Activated CD8-positive, alpha-beta T cell treated with anti-CD3 and anti-CD28 coated beads, Interleukin-2, amount 10 ng/mL, durations not matched to agents 7 days and 5 days (primary cell): Measurements from ENCODE around the gene TBC1D8B. TPM values are rescaled to one million over a fixed set of nuclear protein-coding genes. Genes with fewer than 3 reads are reported as not detected.

Experiments
- ATAC-seq: fragments of 150-1000 bp; cut with Tn5 transposase; one replicate; pipeline ENCODE4 v1.10.0; 2021; ENCODE audit warnings: moderate library complexity
- CTCF ChIA-PET: fragments of 350-600 bp; sonication (Branson Sonifier 250); formaldehyde crosslinking; loops from one replicate; lab custom pipeline; 2021; ENCODE audit warnings: antibody characterized with exemption; lab: Charles Lee
- POLR2A ChIA-PET: fragments of 350-600 bp; sonication (Branson Sonifier 250); formaldehyde crosslinking; loops from one replicate; lab custom pipeline; 2021; ENCODE audit warnings: antibody characterized with exemption; lab: Charles Lee
- DNase-seq: peaks from one replicate; pipeline ENCODE4 v3.0.0-alpha.2; 2020
- H3K27ac Mint-ChIP-seq: one replicate; pipeline ENCODE4 v1.8.0; 2021; ENCODE audit warnings: mild to moderate bottlenecking, mixed read lengths
- H3K27me3 Mint-ChIP-seq: one replicate; pipeline ENCODE4 v1.8.0; 2021; ENCODE audit warnings: low read depth, mixed read lengths
- H3K36me3 Mint-ChIP-seq: one replicate; pipeline ENCODE4 v1.8.0; 2021; ENCODE audit warnings: low read depth, mixed read lengths
- H3K4me1 Mint-ChIP-seq: one replicate; pipeline ENCODE4 v1.8.0; 2021; ENCODE audit warnings: low read depth, mixed read lengths
- H3K4me3 Mint-ChIP-seq: one replicate; pipeline ENCODE4 v1.8.0; 2021; ENCODE audit warnings: mild to moderate bottlenecking, mixed read lengths
- H3K9me3 Mint-ChIP-seq: one replicate; pipeline ENCODE4 v1.8.0; 2022; ENCODE audit warnings: mixed read lengths; ENCODE audit not compliant: insufficient read depth
- total RNA-seq, 2 experiments: library from RNA; stranded (reverse); gene quantifications; one replicate each; pipeline ENCODE4 v1.2.3, GENCODE V29; 2021

Gene TBC1D8B
- total RNA-seq, 2 experiments from 2014 or later = 0.23 to 0.40 TPM

- DNase-seq (no peak), ATAC-seq (no peak)
- Mint-ChIP-seq H3K9me3 (no peaks in the 10 kb centered on the region), H3K4me3 (no peak within 1 kb of the TSS), H3K4me1 (peaks cover 7% of the 10 kb centered on the region), H3K36me3 (no peaks in the 10 kb centered on the region), H3K27ac (no peak within 1 kb of the TSS), H3K27me3 (peaks cover 8% of the 10 kb centered on the region)
- CTCF ChIA-PET = no interaction called here
- POLR2A ChIA-PET = no interaction called here
Observed at GRCh38 chrX:106919932-106920452, 117.5 kb downstream of the TBC1D8B start, which contains the start of gene CLDN2. Gene CLDN2, plus strand, starts transcription at chrX:106920402. Its CDS starts 7,827 bp downstream, at chrX:106928229.

GRCh38 chrX:106921637-106922036 is 119.2 kb downstream of the TBC1D8B start:
- DNase-seq (no peak), ATAC-seq (no peak)
- Mint-ChIP-seq H3K4me3 (no peak overlapping the region), H3K4me1 (peaks cover 7% of the 10 kb centered on the region), H3K36me3 (no peaks in the 10 kb centered on the region), H3K9me3 (no peaks in the 10 kb centered on the region), H3K27ac (no peak overlapping the region), H3K27me3 (no peaks in the 10 kb centered on the region)
- ChIA-PET POLR2A (no interaction called here), CTCF (no interaction called here)

Other genes with a start within 250 kb of the TBC1D8B start
- gene RADX, start 190.7 kb upstream of the TBC1D8B start, total RNA-seq = 1 to 10 TPM; 3.6 to 4.3 TPM
- gene RNF128, start 76.0 kb upstream of the TBC1D8B start, total RNA-seq = not detected
- gene RIPPLY1, start 100.7 kb downstream of the TBC1D8B start, total RNA-seq = not detected
- not detected for gene CLDN2, start 117.7 kb downstream of the TBC1D8B start, total RNA-seq
- gene MORC4, start 197.5 kb downstream of the TBC1D8B start, total RNA-seq = 1 to 10 TPM; 5.7 to 6.5 TPM